Panc1 (cell line): ENCODE measurements around the gene PARD3. TPM values are rescaled to one million over a fixed set of nuclear protein-coding genes. Genes with fewer than 3 reads are reported as not detected.

Experiments used
- ATAC-seq: fragments of 200-7000 bp; cut with Tn5 transposase; 2 replicates; pipeline ENCODE4 v1.9.1; 2020; ENCODE audit warnings: mild to moderate bottlenecking, moderate library complexity
- BruUV-seq: library from RNA; stranded (reverse); fragments of 400-500 nt; replicated peaks from 2 replicates; lab custom pipeline; 2021; lab: Mats Ljungman, UMichigan
- CTCF ChIA-PET: fragments of 300-600 bp; sonication (Branson Sonifier 250); formaldehyde crosslinking; loops from one replicate; lab custom pipeline; 2022; ENCODE audit warnings: antibody characterized with exemption; lab: Charles Lee
- POLR2A ChIA-PET: fragments of 300-600 bp; sonication (Branson Sonifier 250); formaldehyde crosslinking; loops from one replicate; lab custom pipeline; 2022; ENCODE audit warnings: antibody characterized with exemption; lab: Charles Lee
- DNase-seq: peaks from one replicate; pipeline ENCODE4 v3.0.0-alpha.2; 2010; ENCODE audit warnings: low read depth, low spot score
- H3K27ac ChIP-seq: 2 replicates; pipeline ENCODE4 v1.5.1; 2011; ENCODE audit warnings: mild to moderate bottlenecking, low read length, inconsistent platforms
- H3K27me3 ChIP-seq: fragments of 200-500 bp; sonication (Bioruptor generic); 2 replicates; pipeline ENCODE4 v1.6.0; 2014; ENCODE audit warnings: low read length, inconsistent platforms; ENCODE audit not compliant: control insufficient read depth, insufficient read depth
- H3K36me3 ChIP-seq: fragments of 200-500 bp; sonication (Bioruptor generic); 2 replicates; pipeline ENCODE4 v1.5.1; 2014; ENCODE audit warnings: inconsistent platforms, mild to moderate bottlenecking, low read length, moderate library complexity; ENCODE audit not compliant: control insufficient read depth, insufficient read depth
- H3K4me1 ChIP-seq: 2 replicates; pipeline ENCODE4 v1.5.1; 2011; ENCODE audit warnings: inconsistent platforms, mild to moderate bottlenecking, low read length, moderate library complexity; ENCODE audit not compliant: control insufficient read depth, insufficient read depth
- H3K4me3 ChIP-seq, 2 experiments: 2 replicates each; pipeline ENCODE4 v1.5.1; 2011 to 2012; ENCODE audit warnings: low read depth in 2 of 2, low read length in 2 of 2, mild to moderate bottlenecking in 2 of 2, inconsistent platforms in 1 of 2, moderate library complexity in 1 of 2
- H3K9me3 ChIP-seq: fragments of 200-500 bp; sonication (Bioruptor generic); 2 replicates; pipeline ENCODE4 v1.5.1; 2014; ENCODE audit warnings: low read depth, mild to moderate bottlenecking, inconsistent platforms, low read length, moderate library complexity; ENCODE audit not compliant: control insufficient read depth, insufficient read depth
- POLR2AphosphoS5 ChIP-seq: IDR thresholded peaks from 2 replicates; pipeline ENCODE4 v1.6.1; 2012; ENCODE audit warnings: mild to moderate bottlenecking, low read depth, low read length, moderate library complexity
- REST ChIP-seq, 2 experiments: IDR thresholded peaks; 2 replicates each; pipeline ENCODE4 v1.6.1; 2011 to 2012; ENCODE audit warnings: low read depth in 2 of 2, control low read depth in 1 of 2, low read length in 1 of 2, mild to moderate bottlenecking in 1 of 2, moderate library complexity in 1 of 2; ENCODE audit not compliant: insufficient read depth in 1 of 2
- SIN3A ChIP-seq: IDR thresholded peaks from 2 replicates; pipeline ENCODE4 v1.6.1; 2012; ENCODE audit warnings: low read depth, mild to moderate bottlenecking, low read length, moderate library complexity, borderline replicate concordance; ENCODE audit not compliant: insufficient read depth
- TCF7L2 ChIP-seq: IDR thresholded peaks from 2 replicates; pipeline ENCODE4 v1.6.1; 2011; ENCODE audit warnings: mild to moderate bottlenecking, low read depth, low read length, inconsistent platforms
- in situ Hi-C: cut with HindIII; loops from 2 replicates; pipeline ENCODE4 v1.10.0; 2016; ENCODE audit warnings: low sequenced_read_pairs, low pct_unique_long_range_greater_than_20kb
- intact Hi-C: fragments of 100-400 bp; cut with micrococcal nuclease; formaldehyde crosslinking; loops from one replicate; pipeline ENCODE4 v1.10.0; 2022; ENCODE audit not compliant: unreplicated experiment
- total RNA-seq: library from RNA; stranded (reverse); gene quantifications from one replicate; pipeline ENCODE4 v1.2.1, GENCODE V29; 2021; ENCODE audit not compliant: unreplicated experiment
- TF ChIP-seq, protein P1 (sequence below): fragments of 450-650 bp; IDR thresholded peaks from 2 replicates; pipeline ENCODE4 v1.5.1; 2017; ENCODE audit warnings: mild to moderate bottlenecking

PARD3 gene
- total RNA-seq, 1 experiment from 2014 or later: 29.8 TPM

DNA sequence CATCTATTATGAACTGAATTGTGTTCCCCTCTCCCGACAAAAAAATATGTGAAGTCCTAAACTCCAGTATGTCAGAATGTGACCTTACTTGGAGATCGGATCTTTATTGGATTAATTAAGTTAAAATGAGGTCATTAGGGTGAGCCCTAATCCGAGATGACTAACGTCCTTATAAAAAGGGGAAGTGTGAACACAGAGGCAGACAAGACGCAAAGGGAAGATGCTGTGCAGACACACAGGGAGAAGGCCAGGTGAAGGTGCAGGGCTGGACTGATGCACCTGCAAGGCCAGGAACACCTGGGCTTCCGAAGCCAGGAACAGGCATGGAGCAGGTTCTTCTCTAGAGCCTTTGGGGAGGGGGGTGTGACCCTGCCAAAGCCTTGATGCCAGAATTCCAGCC lies 187.8 kb downstream of the PARD3 start:
- no peaks in the 10 kb centered on the region for H3K36me3 ChIP-seq
- TF ChIP-seq, protein P1, sequence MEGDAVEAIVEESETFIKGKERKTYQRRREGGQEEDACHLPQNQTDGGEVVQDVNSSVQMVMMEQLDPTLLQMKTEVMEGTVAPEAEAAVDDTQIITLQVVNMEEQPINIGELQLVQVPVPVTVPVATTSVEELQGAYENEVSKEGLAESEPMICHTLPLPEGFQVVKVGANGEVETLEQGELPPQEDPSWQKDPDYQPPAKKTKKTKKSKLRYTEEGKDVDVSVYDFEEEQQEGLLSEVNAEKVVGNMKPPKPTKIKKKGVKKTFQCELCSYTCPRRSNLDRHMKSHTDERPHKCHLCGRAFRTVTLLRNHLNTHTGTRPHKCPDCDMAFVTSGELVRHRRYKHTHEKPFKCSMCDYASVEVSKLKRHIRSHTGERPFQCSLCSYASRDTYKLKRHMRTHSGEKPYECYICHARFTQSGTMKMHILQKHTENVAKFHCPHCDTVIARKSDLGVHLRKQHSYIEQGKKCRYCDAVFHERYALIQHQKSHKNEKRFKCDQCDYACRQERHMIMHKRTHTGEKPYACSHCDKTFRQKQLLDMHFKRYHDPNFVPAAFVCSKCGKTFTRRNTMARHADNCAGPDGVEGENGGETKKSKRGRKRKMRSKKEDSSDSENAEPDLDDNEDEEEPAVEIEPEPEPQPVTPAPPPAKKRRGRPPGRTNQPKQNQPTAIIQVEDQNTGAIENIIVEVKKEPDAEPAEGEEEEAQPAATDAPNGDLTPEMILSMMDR: no peak
- TF ChIP-seq TCF7L2 (no peak), POLR2AphosphoS5 (no peak), REST (IDR thresholded peaks at IDR 0.05; ENCODE audit: insufficient read depth in 1 of 2, low read depth in 2 of 2, low read length in 1 of 2) (no peak), SIN3A (no peak)
- in situ Hi-C loops: no loop called here
- BruUV-seq: no TSS peak
- H3K9me3 ChIP-seq: no peaks in the 10 kb centered on the region
- H3K4me3 ChIP-seq: no peak overlapping the region
- intact Hi-C loops: no loop called here
- ATAC-seq: no peak
- ChIA-PET CTCF (no interaction called here), POLR2A (no interaction called here)
- no peaks in the 10 kb centered on the region for H3K27me3 ChIP-seq
- H3K4me1 ChIP-seq: no peaks in the 10 kb centered on the region
- no peak for DNase-seq
- H3K27ac ChIP-seq: no peak overlapping the region

GRCh38 chr10:34626158-34626880 lies 188.8 kb downstream of the PARD3 start:
- no peak for DNase-seq
- Histone ChIP-seq H3K36me3 (no peaks in the 10 kb centered on the region), H3K4me3 (no peak overlapping the region), H3K27ac (no peak overlapping the region), H3K4me1 (no peaks in the 10 kb centered on the region), H3K9me3 (no peaks in the 10 kb centered on the region), H3K27me3 (no peaks in the 10 kb centered on the region)
- no TSS peak for BruUV-seq
- TF ChIP-seq SIN3A: no peak
- TF ChIP-seq, protein P1: no peak
- TF ChIP-seq REST (IDR thresholded peaks at IDR 0.05; ENCODE audit: insufficient read depth in 1 of 2, low read depth in 2 of 2, low read length in 1 of 2): no peak
- no peak for TF ChIP-seq POLR2AphosphoS5
- TF ChIP-seq TCF7L2: no peak
- CTCF ChIA-PET: no interaction called here
- intact Hi-C loops (no loop called here), in situ Hi-C loops (no loop called here)
- POLR2A ChIA-PET: no interaction called here
- no peak for ATAC-seq
